ENCODE measurements around the gene CASP6. TPM values are rescaled to one million over a fixed set of nuclear protein-coding genes. Genes with fewer than 3 reads are reported as not detected.

Gene CASP6
- total and polyA plus RNA-seq, 2 of the 8 experiments (the other 6 are each of a cell fraction or from before 2014, with no cell fraction given): 29.5 to 35.1 TPM

DNA sequence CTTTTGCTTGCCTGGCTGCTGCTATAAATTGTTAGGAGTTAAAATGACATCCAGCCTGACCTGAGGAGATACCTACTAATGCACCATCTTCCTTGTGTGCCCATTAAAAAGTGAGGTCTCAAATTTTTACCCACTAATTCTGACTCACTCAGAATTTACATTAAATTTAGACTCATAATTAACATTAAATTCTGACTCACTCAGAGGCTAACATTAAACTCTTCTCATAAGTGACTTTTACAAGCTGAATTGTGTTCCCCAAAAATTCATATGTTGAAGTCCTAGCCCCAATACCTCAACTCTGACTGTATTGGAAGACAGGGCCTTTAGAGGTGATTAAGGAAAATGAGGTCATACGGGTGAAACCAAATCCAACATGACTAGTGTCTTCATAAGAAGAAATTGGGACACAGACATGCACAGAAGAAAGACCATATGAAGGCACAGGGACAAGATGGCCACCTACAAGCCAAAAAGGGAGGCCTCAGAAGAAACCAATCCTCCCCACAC, 11.8 kb downstream of the CASP6 start (continued):
- TF ChIP-seq, protein P1, sequence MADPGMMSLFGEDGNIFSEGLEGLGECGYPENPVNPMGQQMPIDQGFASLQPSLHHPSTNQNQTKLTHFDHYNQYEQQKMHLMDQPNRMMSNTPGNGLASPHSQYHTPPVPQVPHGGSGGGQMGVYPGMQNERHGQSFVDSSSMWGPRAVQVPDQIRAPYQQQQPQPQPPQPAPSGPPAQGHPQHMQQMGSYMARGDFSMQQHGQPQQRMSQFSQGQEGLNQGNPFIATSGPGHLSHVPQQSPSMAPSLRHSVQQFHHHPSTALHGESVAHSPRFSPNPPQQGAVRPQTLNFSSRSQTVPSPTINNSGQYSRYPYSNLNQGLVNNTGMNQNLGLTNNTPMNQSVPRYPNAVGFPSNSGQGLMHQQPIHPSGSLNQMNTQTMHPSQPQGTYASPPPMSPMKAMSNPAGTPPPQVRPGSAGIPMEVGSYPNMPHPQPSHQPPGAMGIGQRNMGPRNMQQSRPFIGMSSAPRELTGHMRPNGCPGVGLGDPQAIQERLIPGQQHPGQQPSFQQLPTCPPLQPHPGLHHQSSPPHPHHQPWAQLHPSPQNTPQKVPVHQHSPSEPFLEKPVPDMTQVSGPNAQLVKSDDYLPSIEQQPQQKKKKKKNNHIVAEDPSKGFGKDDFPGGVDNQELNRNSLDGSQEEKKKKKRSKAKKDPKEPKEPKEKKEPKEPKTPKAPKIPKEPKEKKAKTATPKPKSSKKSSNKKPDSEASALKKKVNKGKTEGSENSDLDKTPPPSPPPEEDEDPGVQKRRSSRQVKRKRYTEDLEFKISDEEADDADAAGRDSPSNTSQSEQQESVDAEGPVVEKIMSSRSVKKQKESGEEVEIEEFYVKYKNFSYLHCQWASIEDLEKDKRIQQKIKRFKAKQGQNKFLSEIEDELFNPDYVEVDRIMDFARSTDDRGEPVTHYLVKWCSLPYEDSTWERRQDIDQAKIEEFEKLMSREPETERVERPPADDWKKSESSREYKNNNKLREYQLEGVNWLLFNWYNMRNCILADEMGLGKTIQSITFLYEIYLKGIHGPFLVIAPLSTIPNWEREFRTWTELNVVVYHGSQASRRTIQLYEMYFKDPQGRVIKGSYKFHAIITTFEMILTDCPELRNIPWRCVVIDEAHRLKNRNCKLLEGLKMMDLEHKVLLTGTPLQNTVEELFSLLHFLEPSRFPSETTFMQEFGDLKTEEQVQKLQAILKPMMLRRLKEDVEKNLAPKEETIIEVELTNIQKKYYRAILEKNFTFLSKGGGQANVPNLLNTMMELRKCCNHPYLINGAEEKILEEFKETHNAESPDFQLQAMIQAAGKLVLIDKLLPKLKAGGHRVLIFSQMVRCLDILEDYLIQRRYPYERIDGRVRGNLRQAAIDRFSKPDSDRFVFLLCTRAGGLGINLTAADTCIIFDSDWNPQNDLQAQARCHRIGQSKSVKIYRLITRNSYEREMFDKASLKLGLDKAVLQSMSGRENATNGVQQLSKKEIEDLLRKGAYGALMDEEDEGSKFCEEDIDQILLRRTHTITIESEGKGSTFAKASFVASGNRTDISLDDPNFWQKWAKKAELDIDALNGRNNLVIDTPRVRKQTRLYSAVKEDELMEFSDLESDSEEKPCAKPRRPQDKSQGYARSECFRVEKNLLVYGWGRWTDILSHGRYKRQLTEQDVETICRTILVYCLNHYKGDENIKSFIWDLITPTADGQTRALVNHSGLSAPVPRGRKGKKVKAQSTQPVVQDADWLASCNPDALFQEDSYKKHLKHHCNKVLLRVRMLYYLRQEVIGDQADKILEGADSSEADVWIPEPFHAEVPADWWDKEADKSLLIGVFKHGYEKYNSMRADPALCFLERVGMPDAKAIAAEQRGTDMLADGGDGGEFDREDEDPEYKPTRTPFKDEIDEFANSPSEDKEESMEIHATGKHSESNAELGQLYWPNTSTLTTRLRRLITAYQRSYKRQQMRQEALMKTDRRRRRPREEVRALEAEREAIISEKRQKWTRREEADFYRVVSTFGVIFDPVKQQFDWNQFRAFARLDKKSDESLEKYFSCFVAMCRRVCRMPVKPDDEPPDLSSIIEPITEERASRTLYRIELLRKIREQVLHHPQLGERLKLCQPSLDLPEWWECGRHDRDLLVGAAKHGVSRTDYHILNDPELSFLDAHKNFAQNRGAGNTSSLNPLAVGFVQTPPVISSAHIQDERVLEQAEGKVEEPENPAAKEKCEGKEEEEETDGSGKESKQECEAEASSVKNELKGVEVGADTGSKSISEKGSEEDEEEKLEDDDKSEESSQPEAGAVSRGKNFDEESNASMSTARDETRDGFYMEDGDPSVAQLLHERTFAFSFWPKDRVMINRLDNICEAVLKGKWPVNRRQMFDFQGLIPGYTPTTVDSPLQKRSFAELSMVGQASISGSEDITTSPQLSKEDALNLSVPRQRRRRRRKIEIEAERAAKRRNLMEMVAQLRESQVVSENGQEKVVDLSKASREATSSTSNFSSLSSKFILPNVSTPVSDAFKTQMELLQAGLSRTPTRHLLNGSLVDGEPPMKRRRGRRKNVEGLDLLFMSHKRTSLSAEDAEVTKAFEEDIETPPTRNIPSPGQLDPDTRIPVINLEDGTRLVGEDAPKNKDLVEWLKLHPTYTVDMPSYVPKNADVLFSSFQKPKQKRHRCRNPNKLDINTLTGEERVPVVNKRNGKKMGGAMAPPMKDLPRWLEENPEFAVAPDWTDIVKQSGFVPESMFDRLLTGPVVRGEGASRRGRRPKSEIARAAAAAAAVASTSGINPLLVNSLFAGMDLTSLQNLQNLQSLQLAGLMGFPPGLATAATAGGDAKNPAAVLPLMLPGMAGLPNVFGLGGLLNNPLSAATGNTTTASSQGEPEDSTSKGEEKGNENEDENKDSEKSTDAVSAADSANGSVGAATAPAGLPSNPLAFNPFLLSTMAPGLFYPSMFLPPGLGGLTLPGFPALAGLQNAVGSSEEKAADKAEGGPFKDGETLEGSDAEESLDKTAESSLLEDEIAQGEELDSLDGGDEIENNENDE (IDR thresholded peaks at IDR 0.05; ENCODE audit: insufficient replicate concordance, low read length): no peak
- TF ChIP-seq RXRA (IDR thresholded peaks at IDR 0.05; ENCODE audit: insufficient read depth, low read depth, low read length) (no peak), SRF (IDR thresholded peaks at IDR 0.05; ENCODE audit: low read depth, low read length) (no peak), MAFK (IDR thresholded peaks at IDR 0.05; ENCODE audit: low read depth, low read length) (no peak), RNF2 (IDR thresholded peaks at IDR 0.05; ENCODE audit: borderline replicate concordance, low read depth, low read length, missing control alignments, poor library complexity, severe bottlenecking) (no peak), TAF7 (optimal IDR thresholded peaks at IDR 0.05; ENCODE audit: borderline replicate concordance, low read depth, low read length) (no peak), SP1 (IDR thresholded peaks at IDR 0.05; ENCODE audit: low read depth, low read length) (no peak)
- TF ChIP-seq, protein P2, sequence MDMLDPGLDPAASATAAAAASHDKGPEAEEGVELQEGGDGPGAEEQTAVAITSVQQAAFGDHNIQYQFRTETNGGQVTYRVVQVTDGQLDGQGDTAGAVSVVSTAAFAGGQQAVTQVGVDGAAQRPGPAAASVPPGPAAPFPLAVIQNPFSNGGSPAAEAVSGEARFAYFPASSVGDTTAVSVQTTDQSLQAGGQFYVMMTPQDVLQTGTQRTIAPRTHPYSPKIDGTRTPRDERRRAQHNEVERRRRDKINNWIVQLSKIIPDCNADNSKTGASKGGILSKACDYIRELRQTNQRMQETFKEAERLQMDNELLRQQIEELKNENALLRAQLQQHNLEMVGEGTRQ (IDR thresholded peaks at IDR 0.05; ENCODE audit: low read length): no peak
- TF ChIP-seq, protein P3, sequence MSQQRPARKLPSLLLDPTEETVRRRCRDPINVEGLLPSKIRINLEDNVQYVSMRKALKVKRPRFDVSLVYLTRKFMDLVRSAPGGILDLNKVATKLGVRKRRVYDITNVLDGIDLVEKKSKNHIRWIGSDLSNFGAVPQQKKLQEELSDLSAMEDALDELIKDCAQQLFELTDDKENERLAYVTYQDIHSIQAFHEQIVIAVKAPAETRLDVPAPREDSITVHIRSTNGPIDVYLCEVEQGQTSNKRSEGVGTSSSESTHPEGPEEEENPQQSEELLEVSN (IDR thresholded peaks at IDR 0.05): no peak
